Parathyroid adenoma (tissue), 2 donors: ENCODE results near the gene SLC8A1.

Source experiments
- H2AFZ ChIP-seq: fragments of 300-600 bp; sonication (generic); one replicate; pipeline ENCODE4 v1.7.0; 2017; ENCODE audit warnings: antibody characterized with exemption, mild to moderate bottlenecking
- H3K27ac ChIP-seq: fragments of 300-600 bp; sonication (generic); one replicate; pipeline ENCODE4 v1.7.0; 2017
- H3K27me3 ChIP-seq: fragments of 300-600 bp; sonication (generic); one replicate; pipeline ENCODE4 v1.7.0; 2017; ENCODE audit warnings: low read length; ENCODE audit not compliant: control insufficient read depth, insufficient read depth
- H3K36me3 ChIP-seq: fragments of 300-600 bp; sonication (generic); one replicate; pipeline ENCODE4 v1.7.0; 2017; ENCODE audit warnings: low read length; ENCODE audit not compliant: control insufficient read depth, insufficient read depth
- H3K4me1 ChIP-seq: fragments of 300-600 bp; sonication (generic); one replicate; pipeline ENCODE4 v1.7.0; 2017; ENCODE audit warnings: control low read depth
- H3K4me2 ChIP-seq: fragments of 300-600 bp; sonication (generic); one replicate; pipeline ENCODE4 v1.7.0; 2017; ENCODE audit warnings: low read length
- H3K4me3 ChIP-seq: fragments of 300-600 bp; sonication (generic); one replicate; pipeline ENCODE4 v1.7.0; 2017; ENCODE audit warnings: low read depth, low read length
- H3K79me2 ChIP-seq: fragments of 300-600 bp; sonication (generic); one replicate; pipeline ENCODE4 v1.7.0; 2017; ENCODE audit warnings: control low read depth
- H3K9ac ChIP-seq: fragments of 300-600 bp; sonication (generic); one replicate; pipeline ENCODE4 v1.7.0; 2017; ENCODE audit warnings: mild to moderate bottlenecking
- H3K9me3 ChIP-seq: fragments of 300-600 bp; sonication (generic); one replicate; pipeline ENCODE4 v1.7.0; 2017; ENCODE audit warnings: low read length; ENCODE audit not compliant: control insufficient read depth
- TF ChIP-seq, protein P1 (sequence below): fragments of 300-600 bp; sonication (generic); IDR thresholded peaks from one replicate; pipeline ENCODE4 v1.7.0; 2017; ENCODE audit warnings: antibody characterized with exemption, mild to moderate bottlenecking
- donor health status: primary hyperparathyroidism.

Gene SLC8A1

DNA sequence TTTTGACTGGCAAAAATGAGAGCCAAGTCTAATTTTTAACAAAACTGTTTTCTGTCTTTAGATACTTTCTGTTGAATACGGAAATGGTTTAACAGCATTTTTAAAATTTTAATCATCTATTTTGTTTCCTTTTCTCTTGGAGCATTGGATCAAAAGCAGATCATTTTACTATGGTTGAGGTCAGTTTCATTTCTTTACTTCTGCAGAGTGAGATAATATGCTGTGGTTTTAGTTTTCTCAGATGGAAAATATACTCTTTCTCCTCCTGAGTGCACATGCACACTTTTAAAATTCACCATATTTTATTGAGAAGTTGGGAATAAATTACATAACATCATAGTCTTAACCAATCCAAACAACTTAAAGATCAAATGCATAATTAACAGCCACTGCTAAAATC is 283.3 kb downstream of the SLC8A1 start:
- Histone ChIP-seq H3K4me1 (no peaks in the 10 kb centered on the region), H3K9me3 (no peaks in the 10 kb centered on the region), H3K36me3 (no peaks in the 10 kb centered on the region), H3K79me2 (no peaks in the 10 kb centered on the region), H3K27me3 (no peaks in the 10 kb centered on the region), H3K27ac (no peak overlapping the region), H2AFZ (no peak overlapping the region), H3K4me2 (no peak overlapping the region), H3K9ac (no peak overlapping the region), H3K4me3 (no peak overlapping the region)
- TF ChIP-seq, protein P1, sequence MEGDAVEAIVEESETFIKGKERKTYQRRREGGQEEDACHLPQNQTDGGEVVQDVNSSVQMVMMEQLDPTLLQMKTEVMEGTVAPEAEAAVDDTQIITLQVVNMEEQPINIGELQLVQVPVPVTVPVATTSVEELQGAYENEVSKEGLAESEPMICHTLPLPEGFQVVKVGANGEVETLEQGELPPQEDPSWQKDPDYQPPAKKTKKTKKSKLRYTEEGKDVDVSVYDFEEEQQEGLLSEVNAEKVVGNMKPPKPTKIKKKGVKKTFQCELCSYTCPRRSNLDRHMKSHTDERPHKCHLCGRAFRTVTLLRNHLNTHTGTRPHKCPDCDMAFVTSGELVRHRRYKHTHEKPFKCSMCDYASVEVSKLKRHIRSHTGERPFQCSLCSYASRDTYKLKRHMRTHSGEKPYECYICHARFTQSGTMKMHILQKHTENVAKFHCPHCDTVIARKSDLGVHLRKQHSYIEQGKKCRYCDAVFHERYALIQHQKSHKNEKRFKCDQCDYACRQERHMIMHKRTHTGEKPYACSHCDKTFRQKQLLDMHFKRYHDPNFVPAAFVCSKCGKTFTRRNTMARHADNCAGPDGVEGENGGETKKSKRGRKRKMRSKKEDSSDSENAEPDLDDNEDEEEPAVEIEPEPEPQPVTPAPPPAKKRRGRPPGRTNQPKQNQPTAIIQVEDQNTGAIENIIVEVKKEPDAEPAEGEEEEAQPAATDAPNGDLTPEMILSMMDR = no peak

DNA sequence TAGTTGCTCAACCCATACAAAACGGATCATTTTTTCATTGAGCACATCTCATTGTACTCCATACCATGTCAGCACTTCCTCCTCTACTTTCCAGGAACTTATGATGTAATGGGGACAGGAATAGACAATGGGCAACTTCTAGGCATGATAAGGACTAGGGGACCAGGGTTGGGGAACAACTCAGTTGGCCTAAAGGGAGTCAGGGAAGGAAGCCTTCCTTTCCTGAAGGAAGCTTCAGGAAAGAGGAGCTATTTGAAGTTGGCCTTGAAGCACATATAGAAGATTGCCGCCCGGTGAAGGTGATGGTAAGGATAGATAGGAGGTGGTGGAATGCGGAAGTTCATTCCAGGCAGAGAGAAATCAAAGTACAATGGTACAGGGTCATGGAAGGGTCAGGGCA is 283.9 kb downstream of the SLC8A1 start:
- H3K4me1 ChIP-seq = no peaks in the 10 kb centered on the region
- no peak overlapping the region for H3K27ac ChIP-seq
- H3K9ac ChIP-seq = no peak overlapping the region
- no peak overlapping the region for H2AFZ ChIP-seq
- no peaks in the 10 kb centered on the region for H3K27me3 ChIP-seq
- H3K4me3 ChIP-seq = no peak overlapping the region
- no peaks in the 10 kb centered on the region for H3K79me2 ChIP-seq
- no peaks in the 10 kb centered on the region for H3K9me3 ChIP-seq
- no peak overlapping the region for H3K4me2 ChIP-seq
- TF ChIP-seq, protein P1 = no peak
- no peaks in the 10 kb centered on the region for H3K36me3 ChIP-seq

DNA sequence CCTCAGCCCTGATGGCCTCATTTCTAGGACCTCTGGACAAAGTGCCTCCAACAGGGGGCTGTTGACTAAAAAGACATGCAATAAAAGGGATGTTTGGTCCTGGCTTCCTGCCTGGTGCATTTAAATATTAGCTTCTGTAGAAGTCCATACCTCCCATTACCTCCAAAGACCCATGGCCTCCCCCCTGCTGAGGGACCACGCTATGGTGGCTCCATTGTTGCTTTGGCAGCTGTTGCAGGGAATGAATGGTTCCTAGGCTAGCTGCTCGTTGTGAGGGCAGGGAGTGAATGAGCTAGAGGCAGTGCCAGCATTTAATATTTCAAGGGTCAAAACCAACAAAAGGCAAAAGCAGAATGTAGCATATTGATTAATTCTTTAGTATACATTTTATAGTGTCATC is 285.9 kb downstream of the SLC8A1 start:
- TF ChIP-seq, protein P1 = no peak
- H3K4me3 ChIP-seq = no peak overlapping the region
- H3K9me3 ChIP-seq = no peaks in the 10 kb centered on the region
- H3K4me1 ChIP-seq = no peaks in the 10 kb centered on the region
- no peaks in the 10 kb centered on the region for H3K36me3 ChIP-seq
- H3K9ac ChIP-seq = no peak overlapping the region
- no peak overlapping the region for H3K27ac ChIP-seq
- no peak overlapping the region for H3K4me2 ChIP-seq
- no peaks in the 10 kb centered on the region for H3K79me2 ChIP-seq
- no peak overlapping the region for H2AFZ ChIP-seq
- no peaks in the 10 kb centered on the region for H3K27me3 ChIP-seq

DNA sequence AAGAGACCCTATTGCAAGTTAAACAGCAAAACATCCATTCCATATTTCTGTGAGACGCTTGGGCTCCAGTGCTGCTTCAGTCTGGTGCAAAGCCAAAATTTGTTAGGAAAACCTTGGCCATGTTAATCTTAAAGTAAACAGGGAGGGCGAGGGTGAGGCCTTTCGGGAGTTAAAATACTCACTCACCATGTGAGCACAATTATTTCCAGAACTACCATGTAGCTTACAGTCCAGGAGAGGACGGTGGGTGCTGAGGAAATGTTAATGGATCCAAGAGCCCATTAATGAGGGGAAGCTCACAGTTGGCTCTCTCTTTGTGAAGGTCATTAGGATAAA is 286.4 kb downstream of the SLC8A1 start:
- no peak overlapping the region for H3K4me3 ChIP-seq
- H3K9ac ChIP-seq = no peak overlapping the region
- H3K4me2 ChIP-seq = no peak overlapping the region
- no peaks in the 10 kb centered on the region for H3K79me2 ChIP-seq
- H3K27me3 ChIP-seq = no peaks in the 10 kb centered on the region
- H3K9me3 ChIP-seq = no peaks in the 10 kb centered on the region
- H2AFZ ChIP-seq = no peak overlapping the region
- H3K36me3 ChIP-seq = no peaks in the 10 kb centered on the region
- H3K4me1 ChIP-seq = no peaks in the 10 kb centered on the region
- no peak overlapping the region for H3K27ac ChIP-seq
- TF ChIP-seq, protein P1 = no peak

DNA sequence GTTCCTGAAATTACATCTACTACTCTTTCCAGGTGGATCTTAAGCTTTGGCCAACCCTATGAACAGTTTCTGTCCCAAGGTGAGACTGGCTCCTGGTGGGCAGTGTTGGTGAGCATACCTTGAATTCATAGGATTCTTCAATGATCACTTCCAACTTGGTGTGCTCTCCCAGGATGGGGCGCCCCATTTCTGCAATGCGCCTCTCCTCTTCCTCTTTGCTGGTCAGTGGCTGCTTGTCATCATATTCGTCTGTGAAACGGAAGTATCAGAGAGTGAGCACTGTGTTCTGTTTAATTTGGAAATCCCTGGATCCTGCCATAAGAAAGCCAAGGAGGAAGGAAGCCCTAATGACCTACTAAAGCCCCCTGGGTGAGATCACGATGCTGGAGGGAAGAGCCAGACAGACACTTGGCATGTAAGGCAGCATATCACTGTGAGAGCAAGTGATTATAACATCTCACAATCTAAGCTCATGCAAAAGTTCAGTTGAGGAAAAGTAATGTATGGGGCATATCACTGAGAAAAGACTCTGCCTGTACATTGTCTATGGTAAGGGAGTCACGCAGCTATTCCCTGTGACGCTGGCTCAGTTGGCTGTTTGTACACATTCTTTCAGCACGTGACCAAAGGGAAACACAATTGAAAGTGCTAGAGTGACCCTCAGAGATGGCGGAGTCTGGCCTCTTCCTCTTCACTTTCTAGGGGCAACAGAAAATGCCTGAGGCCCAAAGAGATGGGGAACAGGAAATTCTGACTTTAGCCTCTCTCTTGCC is 287.0 kb downstream of the SLC8A1 start:
- Histone ChIP-seq H3K27ac (no peak overlapping the region), H3K27me3 (no peaks in the 10 kb centered on the region), H3K4me1 (no peaks in the 10 kb centered on the region), H3K4me2 (no peak overlapping the region), H3K36me3 (no peaks in the 10 kb centered on the region), H2AFZ (no peak overlapping the region), H3K9ac (no peak overlapping the region), H3K4me3 (no peak overlapping the region), H3K9me3 (no peaks in the 10 kb centered on the region), H3K79me2 (no peaks in the 10 kb centered on the region)
- TF ChIP-seq, protein P1 = no peak
